TTC549 (cell line): ENCODE data around the gene ADGRD1.

ENCODE experiments used
- FAIRE-seq: peaks from 2 replicates; lab custom pipeline; 2012; peaks lifted over from hg19 to GRCh38; lab: Jason Lieb, UNC

ADGRD1 gene

DNA sequence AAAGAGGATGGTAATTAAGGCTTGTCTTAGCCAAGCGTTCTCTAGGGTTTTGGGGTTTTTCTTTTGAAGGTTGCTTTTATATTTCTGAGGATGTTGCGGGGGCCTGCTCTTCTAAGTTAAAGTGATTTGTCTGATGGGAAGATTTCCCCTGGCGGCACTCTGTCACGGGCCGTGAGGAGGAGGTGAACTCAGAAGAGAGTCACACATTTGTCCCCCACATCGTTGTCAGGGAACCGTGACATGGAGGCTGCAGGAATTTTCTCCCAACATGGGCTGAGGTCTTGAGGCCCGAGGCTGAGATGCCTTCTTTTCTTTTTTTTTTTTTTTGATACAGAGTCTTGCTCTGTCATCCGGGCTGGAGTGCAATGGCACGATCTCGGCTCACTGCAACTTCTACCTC is 71.5 kb downstream of the ADGRD1 start:
- FAIRE-seq, result no peak

DNA sequence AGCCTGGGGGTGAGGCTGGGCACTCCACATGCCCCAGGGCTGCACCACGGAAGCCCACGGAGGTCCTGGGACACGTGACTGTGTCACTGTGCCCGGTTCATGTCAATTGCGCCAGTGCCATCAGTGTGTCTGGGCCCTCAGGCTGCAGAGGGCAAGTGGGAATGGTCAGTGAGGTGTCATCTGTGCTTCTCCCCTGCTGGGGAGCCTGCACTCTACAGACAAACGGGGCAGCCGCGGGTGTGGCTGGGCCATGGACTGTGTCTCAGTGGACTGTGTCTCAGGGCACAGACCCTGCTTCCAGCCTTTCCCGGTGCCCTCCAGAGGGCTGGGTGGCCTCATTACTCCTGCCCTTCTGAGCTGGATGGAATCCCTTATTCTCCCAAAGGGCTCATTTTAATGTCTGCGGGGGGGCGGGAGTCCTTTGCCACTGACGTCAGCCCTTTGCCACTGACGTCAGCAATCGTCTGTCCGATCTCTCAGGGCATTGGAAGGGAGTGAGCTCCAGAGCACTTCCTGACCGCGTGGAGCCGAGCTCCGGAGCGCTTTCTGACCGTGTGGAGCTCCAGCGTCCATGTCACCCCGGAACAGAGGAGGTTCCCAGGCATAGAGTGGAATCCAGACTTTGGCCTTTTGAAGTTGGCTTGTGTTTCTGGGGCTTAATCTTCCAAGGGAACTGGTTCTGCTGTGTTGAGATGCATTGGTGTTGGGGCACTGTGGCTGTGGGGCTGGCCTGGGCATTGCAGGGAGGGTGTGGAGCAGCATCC is 72.4 kb downstream of the ADGRD1 start:
- FAIRE-seq, result no peak

DNA sequence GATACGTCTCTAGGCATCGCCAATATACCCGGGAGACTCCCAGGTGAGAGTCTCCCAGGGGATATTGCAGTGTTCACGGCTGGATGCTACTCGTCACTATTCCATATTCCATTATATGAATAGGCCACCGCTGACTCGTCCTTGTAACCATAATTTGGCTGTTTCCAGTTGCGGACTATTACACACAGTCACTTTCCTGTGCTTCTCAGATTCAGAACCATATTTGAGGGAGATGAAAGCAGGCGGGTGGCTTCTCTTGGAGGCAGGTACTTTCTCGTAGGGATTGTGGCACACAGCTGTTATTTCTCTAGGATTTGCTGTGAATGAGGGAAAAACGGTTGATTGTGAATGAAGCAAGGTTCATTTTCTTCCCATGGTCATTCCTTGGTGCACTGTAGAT is 73.0 kb downstream of the ADGRD1 start:
- FAIRE-seq, result no peak

DNA sequence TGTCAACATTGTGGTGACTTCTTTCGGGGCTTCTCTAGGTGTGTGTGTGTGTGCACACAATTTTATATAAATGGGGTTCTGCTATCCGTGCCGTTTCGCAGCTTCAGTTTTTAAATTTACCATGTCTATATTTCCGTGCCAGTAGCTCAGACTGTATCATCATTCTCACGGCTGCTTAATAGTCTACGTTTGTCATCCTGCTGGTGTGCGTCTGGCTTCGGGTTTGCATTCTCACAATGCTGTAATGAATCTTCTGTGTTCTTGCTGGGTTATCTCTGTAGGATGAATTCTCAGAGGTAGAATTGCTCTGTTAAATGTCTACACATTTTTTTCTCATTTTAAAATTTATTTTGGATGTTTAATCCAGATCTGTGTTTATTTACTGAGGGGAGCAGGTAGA is 73.6 kb downstream of the ADGRD1 start:
- no peak for FAIRE-seq

DNA sequence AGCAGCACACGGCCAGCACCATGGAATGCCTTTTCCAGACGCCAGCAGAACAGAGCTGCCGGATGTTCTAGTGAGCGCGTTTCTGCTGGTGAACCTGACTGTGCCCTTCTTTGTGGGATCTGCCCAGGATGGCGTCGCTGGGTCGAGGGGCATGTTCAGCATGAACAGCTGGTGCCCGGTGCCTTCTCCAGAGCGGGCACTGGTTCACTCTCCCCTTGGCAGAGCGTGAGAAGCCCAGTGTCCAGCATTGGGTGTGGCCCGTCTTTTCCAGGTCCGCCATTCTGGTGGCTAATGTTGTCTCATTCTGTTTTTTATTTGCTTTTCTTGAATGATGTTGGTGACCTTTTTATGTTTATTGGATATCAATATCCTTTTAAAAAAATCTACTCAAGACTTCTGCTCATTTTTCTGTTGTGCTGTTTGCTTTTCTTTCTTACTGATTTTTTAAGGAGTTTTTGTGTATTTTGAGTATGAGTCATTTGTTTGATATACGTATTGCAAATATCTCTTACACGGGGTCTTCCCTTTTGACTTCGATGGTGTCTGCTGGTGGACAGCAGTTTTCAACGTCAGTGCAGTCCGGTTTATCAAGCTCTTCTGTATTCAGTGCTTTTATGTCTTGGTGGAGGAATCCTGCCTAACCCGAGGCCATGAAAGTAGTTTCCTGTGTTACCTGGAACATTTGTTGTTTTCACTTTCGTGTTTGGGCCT is 74.3 kb downstream of the ADGRD1 start:
- no peak for FAIRE-seq

DNA sequence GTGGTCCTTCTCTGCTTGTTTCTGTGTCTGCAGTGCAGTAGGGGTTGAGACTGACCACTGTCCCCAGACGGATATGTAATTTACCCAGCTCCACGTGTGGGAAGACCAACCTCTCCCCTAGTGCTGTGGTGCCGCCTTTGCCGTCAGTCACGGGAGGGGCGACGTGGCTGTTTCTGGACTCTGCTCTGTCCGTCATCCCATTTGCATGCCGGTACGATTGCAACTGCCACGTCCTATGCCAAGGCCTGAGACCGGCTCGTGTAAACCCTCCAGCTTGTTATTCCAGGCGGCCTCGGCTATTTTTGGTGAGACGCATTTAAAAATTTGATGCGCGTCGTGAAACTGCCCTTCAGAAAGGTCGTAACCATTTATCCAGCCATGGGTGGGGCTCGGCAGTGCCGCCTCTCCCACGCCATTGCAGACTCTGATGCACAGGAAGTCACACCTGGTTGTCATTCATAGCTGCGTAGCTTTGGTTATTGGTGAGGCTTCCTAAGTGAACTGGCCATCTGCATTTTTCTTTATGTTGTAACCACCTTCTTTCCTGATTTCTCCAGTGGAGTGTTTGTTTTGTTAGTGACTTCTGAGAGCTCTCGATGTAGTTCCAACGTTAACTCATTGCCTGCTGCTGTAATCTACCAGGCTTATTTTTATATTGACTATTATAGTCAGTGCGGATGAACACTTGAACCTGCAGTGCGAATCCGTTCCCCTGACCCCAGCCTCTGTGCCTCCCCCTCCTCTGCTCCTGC is 75.1 kb downstream of the ADGRD1 start:
- FAIRE-seq, result no peak

DNA sequence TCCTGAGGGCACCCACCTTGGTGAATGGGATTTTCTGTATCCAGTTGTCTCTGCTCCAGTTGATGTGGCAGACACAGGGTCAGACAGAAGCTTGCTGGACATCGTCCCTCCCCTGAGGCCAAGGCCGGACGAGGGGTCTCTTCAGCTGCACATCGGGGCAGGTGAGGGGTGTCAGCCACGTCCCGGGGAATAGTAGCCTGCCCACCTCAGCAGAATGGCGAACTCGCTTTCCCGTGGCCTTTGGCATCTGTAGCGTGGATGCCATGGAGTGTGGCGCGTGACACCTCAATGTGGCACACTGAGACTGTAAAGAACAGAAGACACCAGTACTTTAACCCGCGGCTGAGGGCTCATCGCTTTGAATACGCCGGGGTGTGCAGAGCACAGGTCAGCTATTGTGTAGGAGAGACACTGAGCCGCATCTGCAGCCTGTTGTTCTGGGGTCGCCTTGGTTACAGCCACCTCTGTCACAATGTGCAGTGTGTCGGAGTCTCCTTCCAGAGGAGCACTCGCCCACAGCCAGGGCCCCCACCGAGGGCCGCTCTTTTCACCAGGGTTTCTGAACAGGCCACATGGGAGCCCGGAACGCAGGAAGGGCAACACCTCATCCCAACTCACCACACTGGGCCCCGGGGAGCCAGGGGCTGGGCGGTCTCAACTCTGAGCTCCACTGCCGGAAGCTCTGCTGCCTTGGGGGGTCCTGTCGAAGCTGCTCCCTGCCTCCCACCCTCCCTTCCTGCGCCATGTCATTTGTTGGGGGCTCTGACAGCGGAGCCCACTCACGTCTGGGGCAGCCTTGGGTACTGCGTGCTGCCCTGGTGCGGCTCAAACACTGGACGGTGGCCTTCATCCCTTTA is 77.0 kb downstream of the ADGRD1 start:
- FAIRE-seq, result no peak

DNA sequence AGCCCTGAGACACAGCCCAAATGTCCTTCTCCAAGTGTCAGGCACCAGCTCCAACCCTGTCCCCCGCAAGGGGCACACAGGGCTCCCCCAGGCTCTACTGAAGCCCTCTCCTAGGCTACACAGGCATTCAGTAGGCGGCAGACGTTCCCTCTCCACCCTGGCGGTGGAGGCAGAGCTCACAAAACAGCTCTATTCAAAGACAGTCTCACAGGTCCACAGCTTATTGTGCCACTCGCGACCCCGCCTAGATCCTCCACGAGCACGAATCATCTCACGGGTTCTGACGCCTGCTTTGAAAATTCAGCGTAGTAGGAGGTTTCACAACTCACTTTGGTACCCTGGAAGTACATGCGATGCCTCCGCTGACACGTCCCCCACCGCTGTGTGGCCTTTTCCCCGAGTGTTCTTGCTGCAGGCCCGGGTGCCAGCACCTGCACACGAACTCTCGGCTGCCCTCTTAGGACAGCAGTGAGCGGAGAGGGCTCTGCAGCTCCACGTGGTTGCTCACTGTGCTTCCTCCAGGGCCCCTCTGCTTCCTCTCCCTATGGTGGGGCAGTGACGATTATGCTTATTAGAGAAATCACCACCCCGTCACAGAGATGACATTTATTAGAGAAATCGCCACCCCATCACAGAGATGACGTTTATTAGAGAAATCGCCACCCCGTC is 78.5 kb downstream of the ADGRD1 start:
- FAIRE-seq, result no peak

DNA sequence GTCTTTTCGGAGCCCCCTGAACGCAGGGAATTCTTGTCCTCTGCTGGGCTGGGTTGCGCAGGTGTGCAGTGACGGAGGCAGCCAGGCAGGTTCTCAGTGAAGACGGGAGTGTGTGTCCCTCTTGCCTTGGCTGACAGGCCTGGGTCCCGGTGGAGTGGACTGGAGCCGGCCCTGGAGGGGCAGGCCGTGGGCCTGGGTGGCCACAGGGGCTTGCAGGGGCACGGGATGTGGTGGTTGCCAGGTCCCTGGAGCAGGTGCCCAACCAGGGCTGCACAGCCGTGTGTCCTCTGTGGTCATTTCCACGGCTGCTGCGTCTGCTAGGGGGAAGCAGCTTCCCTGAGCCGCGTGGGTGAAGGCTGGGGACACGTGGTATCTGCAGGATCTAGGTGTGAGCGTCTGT is 79.8 kb downstream of the ADGRD1 start:
- no peak for FAIRE-seq

DNA sequence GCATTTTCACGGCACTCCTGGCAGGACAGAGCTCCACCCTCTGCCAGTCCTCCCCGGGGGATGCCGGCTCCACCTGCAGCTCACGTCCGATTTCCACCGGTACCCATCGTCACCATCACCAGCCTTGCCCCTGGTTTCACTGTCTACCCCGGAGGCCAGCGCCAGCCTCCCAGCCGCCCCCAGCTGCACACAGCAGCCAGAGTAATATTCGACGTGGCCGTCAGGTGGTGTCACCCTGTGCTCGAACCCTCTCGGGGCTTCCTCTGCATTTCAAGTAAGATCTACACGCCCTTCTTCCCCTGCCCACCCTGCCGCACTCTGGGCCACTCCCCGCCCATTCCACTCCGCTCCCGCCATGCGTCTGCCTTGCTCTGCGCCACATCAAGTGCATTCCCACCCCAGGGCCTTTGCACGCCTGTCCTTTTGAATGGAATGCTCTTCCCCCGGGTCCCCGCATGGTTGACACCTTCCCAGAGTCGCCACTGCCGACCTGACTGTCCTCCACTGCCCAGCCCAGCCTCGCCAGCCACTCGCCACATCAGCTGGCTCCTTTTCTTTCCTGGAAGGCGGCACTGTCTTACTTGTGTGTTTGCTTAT is 80.3 kb downstream of the ADGRD1 start:
- FAIRE-seq, result no peak

DNA sequence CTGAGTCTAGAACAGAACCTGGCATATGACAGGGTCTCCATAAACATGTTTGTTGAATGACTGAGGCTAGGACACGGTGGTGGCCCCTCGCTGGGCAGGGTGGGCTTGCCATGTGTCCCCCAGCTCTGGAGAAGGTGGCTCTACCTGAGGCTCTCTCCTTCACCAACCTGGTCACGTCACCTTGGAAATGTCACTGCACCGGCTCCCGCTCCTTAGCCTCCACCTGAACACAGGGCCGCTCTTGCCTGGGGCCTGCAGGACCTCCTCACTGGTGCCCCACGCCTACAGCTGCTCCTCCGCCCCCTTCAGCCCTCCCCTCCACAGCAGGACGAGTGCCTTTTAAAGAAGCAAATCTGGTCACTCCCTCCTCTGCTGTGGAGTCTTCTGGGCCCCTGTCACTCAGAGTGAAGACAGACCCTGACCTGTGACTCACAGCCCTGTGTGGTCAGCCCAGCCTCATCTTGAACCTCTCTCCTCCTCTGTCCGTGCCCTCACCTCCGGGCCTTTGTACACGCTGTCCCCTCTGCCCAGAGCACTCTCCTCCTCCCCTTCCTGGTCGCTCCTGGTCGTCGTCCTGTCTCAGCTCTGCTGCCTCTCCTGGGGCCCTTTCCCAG is 81.0 kb downstream of the ADGRD1 start:
- FAIRE-seq, result no peak

DNA sequence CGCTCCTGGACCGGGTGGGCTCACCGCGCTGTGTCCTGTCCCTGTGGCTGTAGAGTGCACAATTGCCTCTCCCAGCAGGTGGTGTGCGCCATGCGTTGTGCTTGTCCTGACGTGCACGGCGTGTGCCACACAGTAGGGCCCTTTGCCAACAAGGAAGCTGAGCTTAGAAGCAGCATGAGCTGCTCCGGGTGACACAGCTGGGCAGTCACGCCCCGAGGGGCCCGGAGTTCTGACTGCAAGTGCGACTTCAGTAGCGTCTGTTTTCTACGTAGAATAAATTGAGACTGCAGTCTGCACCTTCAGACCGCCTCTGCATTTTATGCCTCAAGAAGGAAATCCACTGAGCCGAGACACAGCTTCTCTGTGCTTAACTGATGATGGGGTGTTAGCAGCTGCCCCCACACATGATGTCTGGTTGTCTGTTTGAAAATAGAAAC is 81.6 kb downstream of the ADGRD1 start:
- FAIRE-seq, result no peak

DNA sequence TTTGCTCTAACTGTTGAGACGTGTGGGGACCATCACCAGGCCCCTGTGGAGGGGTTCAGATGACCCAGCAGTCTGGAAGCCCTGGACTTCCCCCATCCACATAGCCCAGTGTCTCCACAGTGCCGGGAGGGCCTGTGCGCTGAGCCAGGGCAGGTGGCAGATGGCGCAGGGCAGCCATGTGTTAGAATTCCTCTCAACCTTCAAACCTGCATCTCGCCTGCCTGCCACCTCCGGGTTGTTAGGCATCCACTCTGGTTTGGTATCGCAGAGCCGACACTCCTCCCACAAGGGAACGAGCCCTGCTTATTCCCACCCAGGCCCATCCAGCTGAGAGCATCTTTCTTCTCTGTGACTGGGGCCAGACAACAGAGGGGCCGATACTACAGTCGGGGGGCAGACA is 84.5 kb downstream of the ADGRD1 start:
- no peak for FAIRE-seq

DNA sequence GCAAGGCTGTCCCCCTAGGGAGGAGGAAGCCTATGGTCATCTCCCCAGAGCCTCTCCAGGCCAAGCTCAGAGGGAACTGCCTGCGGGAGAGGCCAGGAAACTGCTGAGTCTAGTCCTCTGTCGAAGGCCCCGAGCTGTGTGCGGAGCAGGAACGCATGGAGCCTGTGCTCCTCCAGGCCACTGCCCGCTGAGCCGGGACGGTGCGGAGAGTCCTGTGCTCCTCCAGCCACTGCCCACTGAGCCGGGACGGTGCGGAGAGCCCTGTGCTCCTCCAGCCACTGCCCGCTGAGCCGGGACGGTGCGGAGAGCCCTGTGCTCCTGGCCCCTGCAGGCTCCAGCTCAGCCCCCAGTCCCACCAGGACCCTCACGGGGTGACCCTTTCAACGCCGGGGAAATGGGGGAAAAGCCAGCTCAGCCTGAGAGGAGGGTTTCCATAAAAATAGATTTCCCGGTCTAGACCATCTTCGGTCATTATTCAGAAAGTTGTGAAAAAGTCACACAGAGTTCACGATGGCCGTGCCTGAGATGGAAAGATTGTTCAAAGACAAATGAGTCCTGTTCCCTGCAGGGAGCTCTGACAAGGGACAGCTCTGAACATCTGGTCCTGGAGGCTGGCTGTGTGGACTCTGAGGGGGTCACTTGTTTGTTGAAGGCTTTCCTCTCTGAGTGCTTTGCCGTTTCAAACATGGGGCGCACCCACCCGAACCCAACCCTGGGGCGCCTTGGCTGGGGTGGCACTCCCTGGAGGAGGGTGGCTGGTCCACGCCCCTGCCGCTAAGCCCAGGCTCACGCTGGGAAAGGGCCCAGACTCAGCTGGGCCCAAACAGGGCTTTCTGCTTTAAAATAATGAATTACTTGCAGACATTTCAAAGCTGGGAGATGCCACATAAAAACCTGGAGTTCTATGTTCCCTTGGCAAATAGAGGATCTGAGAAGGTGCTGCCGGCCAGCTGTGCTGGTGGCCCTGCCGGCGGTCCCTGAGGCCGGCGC is 85.5 kb downstream of the ADGRD1 start:
- FAIRE-seq, result no peak

DNA sequence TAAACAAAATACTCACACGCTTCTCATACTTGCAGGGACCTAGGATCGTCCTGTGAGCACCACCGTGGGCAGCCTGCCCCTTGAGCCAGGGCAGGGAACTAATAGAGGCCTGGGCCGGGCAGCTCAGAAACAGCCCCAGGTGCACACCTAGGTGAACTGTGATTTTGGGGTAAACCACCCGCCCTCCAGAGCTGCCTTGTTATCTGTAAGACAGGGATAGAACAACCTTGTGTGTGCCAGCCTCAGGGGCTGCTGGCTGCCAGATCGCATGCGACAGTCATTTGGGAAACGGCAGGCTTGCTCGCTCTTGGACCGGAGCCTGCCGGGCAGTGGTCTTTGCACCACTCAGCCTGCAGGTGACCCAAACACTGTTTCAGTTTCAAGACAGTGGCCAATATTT is 86.8 kb downstream of the ADGRD1 start:
- no peak for FAIRE-seq

DNA sequence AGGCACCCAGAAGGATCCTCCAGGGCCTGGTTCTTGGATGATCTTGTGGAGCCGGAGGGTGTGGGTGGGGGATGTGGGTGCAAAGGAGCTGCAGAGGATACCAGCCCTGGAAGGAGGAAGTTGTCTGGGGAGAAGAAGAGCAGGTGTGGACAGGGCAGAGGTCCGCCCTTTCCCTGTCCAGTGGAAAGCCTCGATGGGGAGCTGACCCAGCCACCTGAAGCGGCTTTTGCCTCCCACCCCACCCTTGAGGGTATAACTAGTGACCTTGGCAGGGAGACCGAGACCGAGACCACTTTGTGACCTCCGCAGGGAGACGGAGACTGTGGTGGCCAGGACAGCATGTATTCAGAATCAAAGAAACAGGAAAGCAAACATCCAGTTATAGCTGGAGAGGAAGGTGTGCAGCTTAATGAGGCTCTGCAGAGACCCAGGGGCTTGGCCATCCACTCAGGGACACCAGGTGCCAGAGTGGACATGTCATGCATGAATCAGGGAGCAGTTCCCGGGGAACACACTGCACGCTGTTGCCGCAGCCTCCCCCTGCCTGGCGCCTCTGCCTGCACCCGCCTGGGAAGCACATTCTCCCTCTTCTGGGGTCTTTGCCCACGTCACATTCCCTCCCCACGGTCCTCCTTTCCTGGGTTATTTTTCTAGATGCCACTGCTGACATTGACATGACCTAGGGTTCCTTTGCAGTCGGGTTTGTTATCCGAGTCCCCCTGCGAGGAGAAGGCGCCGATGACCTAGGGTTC is 87.7 kb downstream of the ADGRD1 start:
- no peak for FAIRE-seq

DNA sequence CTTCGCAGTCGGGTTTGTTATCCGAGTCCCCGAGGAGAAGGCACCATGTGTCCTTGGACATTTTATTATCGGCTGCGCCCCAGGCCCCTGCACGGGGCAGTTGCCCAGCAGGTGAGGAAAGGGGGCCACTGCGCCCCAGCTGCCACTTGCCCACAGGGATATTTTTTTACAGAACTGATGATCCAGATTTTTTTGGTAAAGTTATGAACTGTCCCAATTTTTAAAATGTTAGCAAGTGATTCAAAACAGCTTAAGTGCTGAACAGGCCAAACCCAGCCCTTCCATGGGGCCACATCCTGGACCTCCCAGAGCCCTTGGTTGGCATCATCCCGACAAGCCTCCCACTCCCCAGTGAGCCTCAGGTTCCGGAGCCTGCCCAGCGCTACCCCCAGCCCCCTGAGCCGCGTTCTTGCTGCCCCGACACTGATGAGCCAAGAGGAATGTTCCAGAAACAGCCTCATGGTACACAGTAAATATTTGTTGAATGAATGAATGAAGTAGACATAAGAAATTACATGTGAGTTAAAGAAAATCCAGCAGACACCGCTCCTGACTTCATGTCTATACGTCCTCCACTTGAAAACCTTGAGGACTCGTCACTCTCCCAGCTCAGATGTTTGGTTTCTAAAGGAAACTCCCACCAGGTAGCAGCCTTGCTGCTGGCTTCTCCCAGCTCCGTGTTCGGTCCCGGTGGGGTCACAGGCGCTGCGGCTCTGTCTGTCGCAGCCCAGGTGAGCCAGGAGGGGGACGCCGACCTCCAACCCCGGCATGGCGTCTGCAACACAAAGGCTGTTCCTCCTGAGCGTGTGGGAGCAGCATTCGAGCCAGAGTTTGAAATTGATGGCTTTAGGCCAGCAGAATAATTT is 88.5 kb downstream of the ADGRD1 start:
- FAIRE-seq, result no peak

DNA sequence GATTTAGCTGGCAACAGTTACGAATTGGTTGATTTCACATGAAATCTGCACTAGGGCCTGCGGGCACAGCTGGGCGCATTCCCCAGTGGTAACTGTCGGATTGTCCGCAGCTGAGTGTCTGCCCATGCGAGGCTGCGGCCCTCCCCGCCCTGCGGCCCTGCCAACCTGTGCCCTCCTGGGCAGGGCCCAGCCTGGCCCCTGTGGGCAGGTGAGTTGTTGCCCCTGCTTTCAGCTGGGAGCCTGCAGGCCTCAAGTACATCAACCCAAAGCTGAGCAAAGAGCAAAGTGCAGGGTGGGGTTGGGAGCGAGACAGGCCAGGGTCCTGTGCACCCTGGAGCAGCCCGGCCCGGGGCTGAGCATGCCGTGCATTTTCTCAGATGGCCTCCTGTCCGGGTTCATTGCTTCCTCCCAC is 89.1 kb downstream of the ADGRD1 start:
- no peak for FAIRE-seq
